ENCODE data around the gene DENND1C. TPM values are rescaled to one million over a fixed set of nuclear protein-coding genes. Genes with fewer than 3 reads are reported as not detected.

DENND1C gene
- total and polyA plus RNA-seq, 9 of the 15 experiments (the other 6 are each of a cell fraction or from before 2014, with no cell fraction given): 0.03 to 1.2 (median 0.32) TPM; not detected in 1

GRCh38 chr19:6459262-6460098, 22.1 kb downstream of the DENND1C start, which contains the start of gene SLC25A23 (continued):
- TF ChIP-seq ATF6 (CRISPR knock-in tag; IDR thresholded peaks at IDR 0.05) (0 out of 2 replicates have a peak, but pooled peaks have one; percentile 1), HOMEZ (CRISPR knock-in tag; IDR thresholded peaks at IDR 0.05) (no peak), PPARD (CRISPR knock-in tag; IDR thresholded peaks at IDR 0.05) (no peak), E2F8 (IDR thresholded peaks at IDR 0.05; ENCODE audit: low read depth, partially characterized antibody) (no peak), ARID3B (CRISPR knock-in tag; IDR thresholded peaks at IDR 0.05; ENCODE audit: borderline replicate concordance) (no peak), ZBTB5 (IDR thresholded peaks at IDR 0.05) (no peak), RFX7 (CRISPR knock-in tag; IDR thresholded peaks at IDR 0.05) (no peak), ZNF280A (IDR thresholded peaks at IDR 0.05; ENCODE audit: low read depth, partially characterized antibody) (no peak), POLR3G (IDR thresholded peaks at IDR 0.05; ENCODE audit: extremely low read depth, insufficient read length, insufficient replicate concordance) (no peak), SRSF9 (IDR thresholded peaks at IDR 0.05; ENCODE audit: borderline replicate concordance, low read depth, low read length) (no peak), ZNF212 (CRISPR knock-in tag; IDR thresholded peaks at IDR 0.05) (no peak), ZFX (CRISPR knock-in tag; IDR thresholded peaks at IDR 0.05) (0 out of 2 replicates have a peak, but pooled peaks have one; percentile 56), ZEB2 (IDR thresholded peaks at IDR 0.05) (no peak), HDAC2 (IDR thresholded peaks at IDR 0.05) (peak; percentile 33; the same call in 1 of the 2 replicates), LARP7 (IDR thresholded peaks at IDR 0.05) (no peak)

All from K562 (cell line).